B cell (primary cell): Measurements from ENCODE around the gene LCE5A. TPM values are rescaled to one million over a fixed set of nuclear protein-coding genes. Genes with fewer than 3 reads are reported as not detected.

Source experiments
- ATAC-seq: fragments of 200-7000 bp; cut with Tn5 transposase; one replicate; pipeline ENCODE4 v1.10.0; 2021; ENCODE audit warnings: low read depth, mild to moderate bottlenecking, moderate number of reproducible peaks, moderate library complexity
- CTCF ChIA-PET: fragments of 350-600 bp; sonication (Branson Sonifier 250); formaldehyde crosslinking; loops from one replicate; lab custom pipeline; 2021; ENCODE audit warnings: antibody characterized with exemption, inconsistent platforms; lab: Charles Lee
- POLR2A ChIA-PET: fragments of 350-600 bp; sonication (Branson Sonifier 250); formaldehyde crosslinking; loops from one replicate; lab custom pipeline; 2021; ENCODE audit warnings: antibody characterized with exemption; lab: Charles Lee
- DNase-seq: peaks from one replicate; pipeline ENCODE4 v3.0.0; 2013
- H2AFZ ChIP-seq: 2 replicates; pipeline ENCODE4 v1.6.1; 2012; ENCODE audit warnings: mild to moderate bottlenecking, low read depth, low read length; ENCODE audit not compliant: insufficient read depth, poor library complexity, severe bottlenecking
- H3K27ac ChIP-seq, 2 donors: 1 replicate in 1 of 2; 2 replicates in 1 of 2; pipeline ENCODE4 v1.5.1; 2012 to 2013; ENCODE audit warnings: low read length in 2 of 2, mild to moderate bottlenecking in 2 of 2, moderate library complexity in 1 of 2
- H3K27me3 ChIP-seq, 4 experiments: fragments of 200-600 bp in 1 of 4; sonication (generic) in 1 of 4; replicated peaks in 1 of 4; 1 replicate in 2 of 4; 2 replicates in 2 of 4; pipeline versions ENCODE4 v1.6.1 to v1.7.0; 2013 to 2016; ENCODE audit warnings: low read length in 3 of 4, mild to moderate bottlenecking in 2 of 4, mixed read lengths in 1 of 4, moderate library complexity in 1 of 4; ENCODE audit not compliant: insufficient read depth in 4 of 4, control insufficient read depth in 3 of 4; ENCODE audit errors: control extremely low read depth in 1 of 4
- H3K36me3 ChIP-seq, 2 experiments: replicated peaks in 1 of 2; 1 replicate in 1 of 2; 2 replicates in 1 of 2; pipeline versions ENCODE4 v1.6.1 to v1.7.1; 2013; ENCODE audit warnings: low read length in 1 of 2; ENCODE audit not compliant: insufficient read depth in 2 of 2, control insufficient read depth in 1 of 2; ENCODE audit errors: control extremely low read depth in 1 of 2, extremely low read depth in 1 of 2
- H3K4me1 ChIP-seq, 2 donors: fragments of 200-600 bp in 1 of 2; sonication (generic) in 1 of 2; 1 replicate in 1 of 2; 2 replicates in 1 of 2; pipeline versions ENCODE4 v1.5.1 to v1.6.1; 2013 to 2017; ENCODE audit warnings: low read length in 2 of 2; ENCODE audit not compliant: control insufficient read depth in 2 of 2, insufficient read depth in 2 of 2
- H3K4me2 ChIP-seq: replicated peaks from 2 replicates; pipeline ENCODE3; 2012; ENCODE audit warnings: mild to moderate bottlenecking, low read depth, low read length; ENCODE audit not compliant: poor library complexity, severe bottlenecking
- H3K4me3 ChIP-seq, 5 experiments: fragments of 200-600 bp in 1 of 5; sonication (generic) in 1 of 5; 1 replicate in 3 of 5; 2 replicates in 2 of 5; pipeline versions ENCODE4 v1.5.1 to v1.7.0; 2011 to 2016; ENCODE audit warnings: low read length in 4 of 5, mild to moderate bottlenecking in 4 of 5, low read depth in 2 of 5, control low read depth in 1 of 5, moderate library complexity in 1 of 5; ENCODE audit not compliant: insufficient read depth in 1 of 5; ENCODE audit errors: control extremely low read depth in 1 of 5, extremely low read depth in 1 of 5
- H3K79me2 ChIP-seq: fragments of 200-600 bp; sonication (generic); one replicate; pipeline ENCODE4 v1.6.0; 2016; ENCODE audit warnings: low read length; ENCODE audit not compliant: control insufficient read depth, insufficient read depth
- H3K9ac ChIP-seq: fragments of 200-600 bp; sonication (generic); 2 replicates; pipeline ENCODE4 v1.6.1; 2017; ENCODE audit warnings: mild to moderate bottlenecking, low read length, moderate library complexity
- H3K9me3 ChIP-seq, 3 donors: one replicate each; pipeline versions ENCODE4 v1.6.1 to v1.7.1; 2013; ENCODE audit warnings: low read length in 2 of 3; ENCODE audit not compliant: control insufficient read depth in 2 of 3, insufficient read depth in 1 of 3; ENCODE audit errors: control extremely low read depth in 1 of 3
- H4K20me1 ChIP-seq: 2 replicates; pipeline ENCODE4 v1.6.0; 2012; ENCODE audit warnings: mild to moderate bottlenecking, low read length; ENCODE audit not compliant: insufficient read depth, control insufficient read depth, poor library complexity, severe bottlenecking
- H3K27ac Mint-ChIP-seq: one replicate; pipeline ENCODE4 v1.8.0; 2021; ENCODE audit warnings: mixed read lengths
- H3K27me3 Mint-ChIP-seq: one replicate; pipeline ENCODE4 v1.8.0; 2021; ENCODE audit warnings: mixed read lengths
- H3K4me1 Mint-ChIP-seq: one replicate; pipeline ENCODE4 v1.8.0; 2021; ENCODE audit warnings: mixed read lengths
- H3K4me3 Mint-ChIP-seq: one replicate; pipeline ENCODE4 v1.8.0; 2021; ENCODE audit warnings: mixed read lengths
- H3K9me3 Mint-ChIP-seq: one replicate; pipeline ENCODE4 v1.8.0; 2022; ENCODE audit warnings: mixed read lengths; ENCODE audit not compliant: insufficient read depth
- EZH2 ChIP-seq: IDR thresholded peaks from 2 replicates; pipeline ENCODE4 v1.6.1; 2012; ENCODE audit warnings: borderline replicate concordance, low read depth, mild to moderate bottlenecking, moderate library complexity, low read length; ENCODE audit not compliant: insufficient read depth, poor library complexity, severe bottlenecking
- WGBS: methylation state at CpG from one replicate; pipeline ENCODE4 v1.1.5; 2013; ENCODE audit warnings: missing lambda C conversion rate; ENCODE audit not compliant: insufficient coverage; 5-methylcytosine and 5-hydroxymethylcytosine counted together
- intact Hi-C: fragments of 100-400 bp; cut with micrococcal nuclease; formaldehyde crosslinking; loops from one replicate; pipeline ENCODE4 v1.10.0; 2022
- polyA plus RNA-seq: library from polyadenylated mRNA; depleted of rRNA; stranded (reverse); fragments of >200 nt; gene quantifications from 2 replicates; pipeline ENCODE4 v1.2.3, GENCODE V29; 2012
- total RNA-seq, 2 donors: library from RNA; stranded (reverse); fragments of 120-200 nt in 1 of 2; gene quantifications; 1 replicate in 1 of 2; 2 replicates in 1 of 2; pipeline versions ENCODE4 v1.2.3 to v1.2.4, GENCODE V29; 2013 to 2022
- TF ChIP-seq, protein P1 (sequence below): fragments of 200-600 bp; IDR thresholded peaks from one replicate; pipeline ENCODE4 v1.8.0; 2022; ENCODE audit warnings: antibody characterized with exemption, mild to moderate bottlenecking

LCE5A gene
- total and polyA plus RNA-seq, 2 donors (not counting 1 experiment from before 2014, with no cell fraction given) = not detected

DNA sequence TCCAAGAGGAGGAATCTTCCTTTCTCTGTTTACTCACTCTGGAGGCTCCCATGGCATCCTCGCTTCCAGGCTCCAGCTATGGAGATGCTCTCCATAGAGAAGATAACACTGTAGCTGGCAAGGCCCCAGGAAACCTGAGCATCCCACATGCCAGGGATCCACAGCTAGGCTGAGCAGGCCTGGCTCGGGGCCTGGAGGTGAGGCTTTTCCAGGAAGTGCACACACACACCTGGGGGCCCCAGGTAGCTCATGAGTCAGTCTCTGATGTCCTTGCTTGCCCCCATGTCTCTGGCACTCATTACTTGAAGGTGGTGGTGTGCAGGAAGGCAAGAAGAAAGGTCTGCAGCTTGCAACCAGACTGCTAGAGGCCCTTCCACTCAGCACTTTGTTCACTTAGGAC lies 5.5 kb upstream of the LCE5A start:
- Histone ChIP-seq H3K27me3 (peaks cover 0 to 7% (median 0%) of the 10 kb centered on the region in 4 experiments), H3K36me3 (no peaks in the 10 kb centered on the region), H3K4me1 (no peaks in the 10 kb centered on the region), H2AFZ (no peak overlapping the region), H3K9me3 (no peaks in the 10 kb centered on the region), H3K4me3 (no peak overlapping the region), H3K9ac (no peak overlapping the region), H4K20me1 (no peaks in the 10 kb centered on the region), H3K4me2 (no peak overlapping the region), H3K27ac (no peak overlapping the region), H3K79me2 (no peaks in the 10 kb centered on the region)
- CTCF ChIA-PET = no interaction called here
- POLR2A ChIA-PET = no interaction called here
- ATAC-seq (no peak), DNase-seq (no peak)
- WGBS = 82% methylated on average over 2 of the region's 2 CpGs
- Mint-ChIP-seq H3K9me3 (no peaks in the 10 kb centered on the region), H3K4me1 (no peaks in the 10 kb centered on the region), H3K27ac (no peak overlapping the region), H3K4me3 (no peak overlapping the region), H3K27me3 (peaks cover 22% of the 10 kb centered on the region)
- intact Hi-C loops = no loop called here
- TF ChIP-seq, protein P1, sequence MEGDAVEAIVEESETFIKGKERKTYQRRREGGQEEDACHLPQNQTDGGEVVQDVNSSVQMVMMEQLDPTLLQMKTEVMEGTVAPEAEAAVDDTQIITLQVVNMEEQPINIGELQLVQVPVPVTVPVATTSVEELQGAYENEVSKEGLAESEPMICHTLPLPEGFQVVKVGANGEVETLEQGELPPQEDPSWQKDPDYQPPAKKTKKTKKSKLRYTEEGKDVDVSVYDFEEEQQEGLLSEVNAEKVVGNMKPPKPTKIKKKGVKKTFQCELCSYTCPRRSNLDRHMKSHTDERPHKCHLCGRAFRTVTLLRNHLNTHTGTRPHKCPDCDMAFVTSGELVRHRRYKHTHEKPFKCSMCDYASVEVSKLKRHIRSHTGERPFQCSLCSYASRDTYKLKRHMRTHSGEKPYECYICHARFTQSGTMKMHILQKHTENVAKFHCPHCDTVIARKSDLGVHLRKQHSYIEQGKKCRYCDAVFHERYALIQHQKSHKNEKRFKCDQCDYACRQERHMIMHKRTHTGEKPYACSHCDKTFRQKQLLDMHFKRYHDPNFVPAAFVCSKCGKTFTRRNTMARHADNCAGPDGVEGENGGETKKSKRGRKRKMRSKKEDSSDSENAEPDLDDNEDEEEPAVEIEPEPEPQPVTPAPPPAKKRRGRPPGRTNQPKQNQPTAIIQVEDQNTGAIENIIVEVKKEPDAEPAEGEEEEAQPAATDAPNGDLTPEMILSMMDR = no peak
- no peak for TF ChIP-seq EZH2

DNA sequence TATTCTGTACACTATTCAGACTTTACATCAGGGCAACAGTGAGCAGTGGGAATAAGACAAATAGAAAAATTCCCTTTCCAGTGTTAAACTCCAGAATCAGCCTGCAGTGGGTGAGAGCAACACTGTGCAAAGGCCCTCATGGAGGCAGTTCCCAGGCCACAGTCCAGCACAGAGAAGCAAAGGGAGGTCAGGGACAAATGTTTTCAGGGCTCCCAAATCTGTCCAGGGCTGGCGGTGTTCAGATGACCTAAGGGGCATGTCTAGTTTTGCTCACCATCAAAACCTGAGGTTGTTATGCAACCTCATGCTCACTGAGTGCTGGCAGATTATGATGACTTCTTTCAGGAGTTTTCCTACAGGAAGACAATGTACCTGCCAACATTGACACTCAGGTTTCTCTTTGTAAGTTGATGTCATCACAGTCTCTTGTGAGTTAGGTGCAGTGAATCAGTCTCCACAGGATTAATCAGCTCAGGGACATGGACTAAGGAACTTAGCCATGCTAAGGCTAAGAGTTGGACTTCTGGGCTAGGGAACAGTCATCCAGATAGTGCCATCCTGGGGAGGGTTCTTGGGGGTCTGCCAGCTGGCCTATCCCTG lies 3.6 kb upstream of the LCE5A start:
- TF ChIP-seq EZH2 = no peak
- TF ChIP-seq, protein P1 = no peak
- Mint-ChIP-seq H3K4me1 (no peaks in the 10 kb centered on the region), H3K27me3 (peaks cover 30% of the 10 kb centered on the region), H3K9me3 (no peaks in the 10 kb centered on the region), H3K27ac (no peak overlapping the region), H3K4me3 (no peak overlapping the region)
- Histone ChIP-seq H3K9me3 (no peaks in the 10 kb centered on the region), H3K9ac (no peak overlapping the region), H4K20me1 (no peaks in the 10 kb centered on the region), H3K36me3 (no peaks in the 10 kb centered on the region), H3K4me1 (no peaks in the 10 kb centered on the region), H3K79me2 (no peaks in the 10 kb centered on the region), H3K4me2 (no peak overlapping the region), H3K4me3 (no peak overlapping the region), H3K27me3 (peaks cover 0 to 9% (median 0%) of the 10 kb centered on the region in 4 experiments), H2AFZ (no peak overlapping the region), H3K27ac (no peak overlapping the region)
- ChIA-PET POLR2A (no interaction called here), CTCF (no interaction called here)
- WGBS = 85% methylated on average over 1 of the region's 1 CpG
- DNase-seq = no peak
- ATAC-seq = no peak
- intact Hi-C loops = no loop called here
